Gastroesophageal sphincter (tissue), 4 donors: ENCODE measurements around the gene TKT. TPM values are rescaled to one million over a fixed set of nuclear protein-coding genes. Genes with fewer than 3 reads are reported as not detected.

Experiments used
- ATAC-seq: fragments of 150-250 bp; one replicate; pipeline ENCODE4 v1.9.1; 2016; ENCODE audit warnings: mild to moderate bottlenecking, moderate library complexity
- H3K27ac ChIP-seq, 4 donors: fragments of 200-600 bp; sonication (generic) in 3 of 4; 1 replicate in 3 of 4; 2 replicates in 1 of 4; pipeline ENCODE4 v1.5.1; 2016 to 2019
- H3K27me3 ChIP-seq: fragments of 200-600 bp; sonication (generic); one replicate; pipeline ENCODE4 v1.5.1; 2019
- H3K36me3 ChIP-seq, 2 donors: fragments of 200-600 bp; sonication (generic); one replicate each; pipeline ENCODE4 v1.5.1; 2019; ENCODE audit warnings: control low read depth in 1 of 2
- H3K4me1 ChIP-seq, 3 donors: fragments of 200-600 bp; sonication (generic); 1 replicate in 2 of 3; 2 replicates in 1 of 3; pipeline ENCODE4 v1.5.1; 2016 to 2019; ENCODE audit warnings: control low read depth in 2 of 3
- H3K4me3 ChIP-seq, 2 donors: fragments of 200-600 bp; sonication (generic); one replicate each; pipeline ENCODE4 v1.5.1; 2019; ENCODE audit warnings: mild to moderate bottlenecking in 1 of 2, moderate library complexity in 1 of 2
- H3K9me3 ChIP-seq, 3 donors: fragments of 200-600 bp; sonication (generic); one replicate each; pipeline ENCODE4 v1.5.1; 2017 to 2019; ENCODE audit warnings: control low read depth in 2 of 3
- CTCF ChIP-seq, 4 experiments: fragments of 200-600 bp in 2 of 4; fragments of 450-650 bp in 2 of 4; sonication (generic) in 1 of 4; IDR thresholded peaks; one replicate each; pipeline ENCODE4 v1.5.1; 2017 to 2019; ENCODE audit warnings: antibody characterized with exemption in 4 of 4, mild to moderate bottlenecking in 2 of 4, moderate library complexity in 2 of 4
- EP300 ChIP-seq: sonication (generic); formaldehyde crosslinking; IDR thresholded peaks from one replicate; pipeline ENCODE4 v1.6.1; 2017; ENCODE audit warnings: antibody characterized with exemption, mild to moderate bottlenecking
- POLR2A ChIP-seq, 2 donors: fragments of 450-650 bp; IDR thresholded peaks; one replicate each; pipeline ENCODE4 v1.6.1; 2017; ENCODE audit warnings: antibody characterized with exemption in 2 of 2, mild to moderate bottlenecking in 2 of 2, moderate library complexity in 1 of 2
- POLR2AphosphoS5 ChIP-seq: sonication (generic); formaldehyde crosslinking; IDR thresholded peaks from one replicate; pipeline ENCODE4 v1.6.1; 2017; ENCODE audit warnings: antibody characterized with exemption
- WGBS, 2 donors: methylation state at CpG; one replicate each; pipeline ENCODE4 v1.1.5; 2018; ENCODE audit warnings: low coverage in 1 of 2; 5-methylcytosine and 5-hydroxymethylcytosine counted together
- total RNA-seq, 4 donors: library from RNA; depleted of rRNA; stranded (reverse); fragments of >200 nt; gene quantifications; one replicate each; pipeline ENCODE4 v1.1.0, GENCODE V29; 2016

TKT gene
- total RNA-seq, 4 donors from 2014 or later, result 218 to 386 (median 278) TPM

GRCh38 chr3:53234841-53235232, 21.0 kb downstream of the TKT start:
- Histone ChIP-seq H3K27me3 (no peaks in the 10 kb centered on the region), H3K4me1 (peaks cover 0 to 48% (median 24%) of the 10 kb centered on the region in 3 donors), H3K27ac (peak overlapping the region in 3 of 4 donors; percentile 59 to 78 (median 71)), H3K9me3 (no peaks in the 10 kb centered on the region), H3K36me3 (peaks cover 0 to 100% of the 10 kb centered on the region in 2 donors), H3K4me3 (no peak overlapping the region)
- ATAC-seq, result no peak
- no CpG with 5 or more reads among the region's 10 CpGs for WGBS, 2 donors
- TF ChIP-seq CTCF (IDR thresholded peaks at IDR 0.05), result no peak
- TF ChIP-seq POLR2A (IDR thresholded peaks at IDR 0.05), result no peak
- TF ChIP-seq EP300, result no peak
- no peak for TF ChIP-seq POLR2AphosphoS5

- peak overlapping the region in 3 of 4 donors; percentile 49 to 78 (median 71) for H3K27ac ChIP-seq
These were observed 21.5 kb downstream of the TKT start for GRCh38 chr3:53234130-53234840.

GRCh38 chr3:53232641-53233377, 23.0 kb downstream of the TKT start:
- H3K36me3 ChIP-seq, result peaks cover 0 to 100% of the 10 kb centered on the region in 2 donors
- no peak for ATAC-seq
- H3K9me3 ChIP-seq, result no peaks in the 10 kb centered on the region
- TF ChIP-seq CTCF (IDR thresholded peaks at IDR 0.05), result no peak
- no peak for TF ChIP-seq POLR2AphosphoS5
- TF ChIP-seq POLR2A (IDR thresholded peaks at IDR 0.05), result no peak
- no peak for TF ChIP-seq EP300
- no peaks in the 10 kb centered on the region for H3K27me3 ChIP-seq
- H3K27ac ChIP-seq, result peak overlapping the region in 3 of 4 donors; percentile 28 to 78 (median 51)
- H3K4me3 ChIP-seq, result no peak overlapping the region
- peaks cover 0 to 28% (median 14%) of the 10 kb centered on the region in 3 donors for H3K4me1 ChIP-seq
- 40 to 43% methylated on average over 1 to 2 of the region's 18 CpGs for WGBS, 2 donors

More at GRCh38 chr3:53234130-53234840, 21.5 kb downstream of the TKT start:
- TF ChIP-seq CTCF (IDR thresholded peaks at IDR 0.05), result no peak
- TF ChIP-seq POLR2A (IDR thresholded peaks at IDR 0.05), result no peak
- no peak for TF ChIP-seq EP300
- no peak for TF ChIP-seq POLR2AphosphoS5
- ATAC-seq, result no peak
- Histone ChIP-seq H3K27me3 (no peaks in the 10 kb centered on the region), H3K9me3 (no peaks in the 10 kb centered on the region), H3K4me3 (no peak overlapping the region), H3K36me3 (peaks cover 0 to 100% of the 10 kb centered on the region in 2 donors), H3K4me1 (peaks cover 0 to 42% (median 24%) of the 10 kb centered on the region in 3 donors)
- WGBS, 2 donors, result 95% methylated on average over 8 of the region's 15 CpGs; no CpG with 5 or more reads in 1 of the 2 donors

- H3K27ac ChIP-seq, result peak overlapping the region in 3 of 4 donors; percentile 28 to 78 (median 51)
These were observed 24.0 kb downstream of the TKT start for GRCh38 chr3:53231532-53232511.

More at GRCh38 chr3:53231532-53232511, 24.0 kb downstream of the TKT start:
- ATAC-seq, result no peak
- TF ChIP-seq POLR2A (IDR thresholded peaks at IDR 0.05), result no peak
- no peak for TF ChIP-seq CTCF (IDR thresholded peaks at IDR 0.05)
- no peak for TF ChIP-seq EP300
- no peak for TF ChIP-seq POLR2AphosphoS5
- Histone ChIP-seq H3K4me3 (no peak overlapping the region), H3K9me3 (no peaks in the 10 kb centered on the region), H3K4me1 (peaks cover 0 to 18% (median 14%) of the 10 kb centered on the region in 3 donors), H3K36me3 (peaks cover 0 to 100% of the 10 kb centered on the region in 2 donors), H3K27me3 (no peaks in the 10 kb centered on the region)
- WGBS, 2 donors, result 94 to 100% methylated on average over 2 to 6 of the region's 13 CpGs
